ENCODE data around the gene ASIC3.
A peak's percentile ranks its signal among the peaks of the same experiment; 100 is the strongest.
"Not testable (repeated sequence)": the region's sequence is repeated elsewhere in the genome, so short reads cannot be mapped to it uniquely, and the experiment has no call there.

The ASIC3 gene

DNA sequence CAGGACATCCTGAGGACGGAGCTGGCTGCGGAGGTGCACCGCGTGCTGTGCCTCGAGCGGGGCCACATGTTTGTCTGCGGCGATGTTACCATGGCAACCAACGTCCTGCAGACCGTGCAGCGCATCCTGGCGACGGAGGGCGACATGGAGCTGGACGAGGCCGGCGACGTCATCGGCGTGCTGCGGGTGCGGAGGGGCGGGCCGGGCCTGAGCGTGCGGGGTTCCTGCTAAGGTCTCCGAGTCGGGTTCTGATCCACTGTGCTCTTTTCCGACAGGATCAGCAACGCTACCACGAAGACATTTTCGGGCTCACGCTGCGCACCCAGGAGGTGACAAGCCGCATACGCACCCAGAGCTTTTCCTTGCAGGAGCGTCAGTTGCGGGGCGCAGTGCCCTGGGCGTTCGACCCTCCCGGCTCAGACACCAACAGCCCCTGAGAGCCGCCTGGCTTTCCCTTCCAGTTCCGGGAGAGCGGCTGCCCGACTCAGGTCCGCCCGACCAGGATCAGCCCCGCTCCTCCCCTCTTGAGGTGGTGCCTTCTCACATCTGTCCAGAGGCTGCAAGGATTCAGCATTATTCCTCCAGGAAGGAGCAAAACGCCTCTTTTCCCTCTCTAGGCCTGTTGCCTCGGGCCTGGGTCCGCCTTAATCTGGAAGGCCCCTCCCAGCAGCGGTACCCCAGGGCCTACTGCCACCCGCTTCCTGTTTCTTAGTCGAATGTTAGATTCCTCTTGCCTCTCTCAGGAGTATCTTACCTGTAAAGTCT lies 34.4 kb upstream of the ASIC3 start:
- no peak for DNase-seq (ENCODE audit: low read depth, low spot score)

DNA sequence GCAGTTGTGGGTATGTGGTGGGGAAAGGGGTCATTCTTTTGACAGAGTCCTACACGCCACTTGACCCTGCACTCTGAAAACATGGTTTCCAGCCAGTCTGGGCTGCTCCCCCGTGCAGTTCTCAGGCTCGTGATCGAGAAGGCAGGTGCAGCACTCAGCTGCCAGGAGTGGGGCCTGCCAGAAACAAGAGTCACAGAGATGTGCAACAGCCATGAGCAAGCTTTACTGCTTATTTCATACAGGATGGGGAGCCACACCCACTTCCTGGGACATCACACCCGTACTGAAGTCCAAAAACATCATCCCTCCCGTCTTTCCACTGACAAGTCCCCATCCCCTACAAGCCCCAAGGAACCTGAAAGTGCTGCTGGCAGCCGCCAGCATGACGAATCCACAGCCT lies 33.4 kb upstream of the ASIC3 start:
- no peak for DNase-seq (ENCODE audit: low read depth, low spot score)

- no peak for DNase-seq (ENCODE audit: low read depth, low spot score)
These were observed 32.4 kb upstream of the ASIC3 start for GRCh38 chr7:151015967-151016366.

GRCh38 chr7:151016505-151016904 lies 31.8 kb upstream of the ASIC3 start:
- DNase-seq (ENCODE audit: low read depth, low spot score), result no peak

GRCh38 chr7:151016942-151017341 lies 31.4 kb upstream of the ASIC3 start:
- DNase-seq (ENCODE audit: low read depth, low spot score), result no peak

DNA sequence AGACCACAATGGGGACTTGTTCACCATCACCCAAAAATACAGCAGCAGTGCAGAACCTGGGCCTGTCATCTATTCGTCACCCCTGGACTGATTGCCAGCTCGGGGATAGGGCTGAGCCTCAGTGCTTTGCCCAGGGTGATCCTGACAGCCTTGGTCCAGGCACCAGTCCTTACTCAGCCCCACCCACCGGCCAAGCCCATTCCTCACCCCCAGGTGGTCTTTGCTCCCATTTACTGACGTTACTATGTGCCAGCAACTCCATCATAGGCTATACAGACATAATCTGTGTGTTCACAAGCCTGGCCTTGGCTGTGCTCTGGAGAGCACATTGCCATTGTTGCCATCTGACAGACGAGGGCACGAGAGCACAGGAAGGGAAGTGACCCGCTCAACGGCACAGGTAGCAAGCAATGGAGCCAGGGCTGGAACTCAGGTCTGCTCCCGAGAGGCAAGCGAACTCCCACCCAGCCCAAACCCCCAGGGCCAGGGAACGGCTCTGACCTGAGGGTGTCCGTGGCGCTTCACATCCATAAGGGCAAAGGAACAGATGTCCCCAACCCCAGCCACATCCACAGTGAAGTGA lies 30.9 kb upstream of the ASIC3 start:
- DNase-seq (ENCODE audit: low read depth, low spot score), result no peak

GRCh38 chr7:151017953-151018420 lies 30.3 kb upstream of the ASIC3 start:
- DNase-seq (ENCODE audit: low read depth, low spot score), result no peak

DNA sequence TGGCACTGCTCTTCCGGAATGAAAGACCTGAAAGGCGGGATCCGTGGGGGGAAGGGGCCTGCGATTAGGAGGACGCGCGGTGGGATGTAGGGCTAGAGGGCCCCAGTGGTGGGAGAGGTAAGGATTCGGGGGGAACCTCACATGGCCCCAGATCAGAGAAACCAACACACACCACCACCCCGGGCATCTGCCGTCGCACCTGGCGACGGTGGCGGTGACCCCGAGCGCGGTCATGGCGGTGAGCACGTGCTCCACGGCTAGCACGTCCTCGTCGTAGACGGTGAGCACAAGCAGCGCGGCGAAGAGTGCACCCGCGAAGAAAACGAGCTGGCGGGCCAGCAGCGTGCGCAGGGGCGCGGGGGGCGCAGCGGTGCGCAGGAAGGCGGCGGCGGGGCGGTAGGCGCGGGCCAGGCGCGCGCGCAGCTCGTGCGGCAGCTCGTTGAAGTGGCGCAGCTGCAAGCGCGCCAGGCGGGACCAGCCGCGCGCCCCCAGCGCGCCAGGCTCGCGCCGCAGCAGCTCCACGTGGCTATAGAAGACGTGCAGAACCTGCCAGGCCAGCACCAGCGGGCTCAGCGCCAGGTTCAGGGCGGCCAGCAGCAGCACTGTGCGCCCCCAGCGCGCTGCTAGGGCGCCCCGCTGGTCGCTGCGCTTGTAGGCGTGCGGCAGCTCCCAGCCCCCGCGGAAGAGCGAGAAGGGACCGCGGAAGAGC lies 29.8 kb upstream of the ASIC3 start:
- no peak for DNase-seq (ENCODE audit: low read depth, low spot score)

- no peak for DNase-seq (ENCODE audit: low read depth, low spot score)
These were observed 29.2 kb upstream of the ASIC3 start for GRCh38 chr7:151019130-151019447.

DNA sequence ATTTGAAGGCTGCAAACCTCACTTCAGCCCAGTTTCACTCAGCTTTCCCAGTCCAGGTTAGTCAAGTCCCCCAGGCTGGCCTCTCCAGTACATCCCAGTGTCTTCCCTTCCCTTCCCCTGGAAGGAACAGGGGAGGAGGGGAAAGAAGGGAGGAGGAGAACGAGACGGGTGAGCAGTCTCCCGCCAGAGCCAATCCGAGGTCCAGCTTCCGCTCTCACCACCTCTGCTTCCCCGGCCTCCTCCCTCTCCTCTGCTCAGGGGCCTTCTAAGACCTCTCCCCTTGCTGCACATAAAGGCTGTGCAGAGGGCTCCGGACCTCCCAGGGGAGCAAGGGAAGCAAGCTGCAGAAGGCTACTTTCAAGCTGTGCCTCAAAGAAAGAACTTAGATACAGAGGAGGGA lies 28.1 kb upstream of the ASIC3 start:
- DNase-seq (ENCODE audit: low read depth, low spot score), result no peak

DNA sequence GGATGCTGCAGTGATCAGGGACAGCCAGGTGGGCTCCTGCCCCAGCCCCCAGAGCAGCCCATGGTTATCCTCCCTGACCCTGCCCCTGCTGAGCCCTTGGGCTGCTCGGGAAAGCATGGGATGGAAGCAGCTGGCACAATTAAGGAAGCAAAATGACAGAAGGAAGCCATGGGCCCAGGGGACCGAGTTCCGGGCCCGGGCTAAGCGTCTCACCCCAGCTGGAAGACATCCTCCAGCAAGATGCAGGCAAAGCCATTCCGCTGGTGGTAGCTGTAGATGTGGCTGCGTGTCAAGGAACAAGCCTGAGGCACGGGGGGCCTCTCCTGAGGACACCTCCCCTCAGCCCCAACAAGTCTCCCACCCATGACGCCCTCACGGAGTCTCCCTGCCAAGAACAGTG lies 25.1 kb upstream of the ASIC3 start:
- no peak for DNase-seq (ENCODE audit: low read depth, low spot score)

- DNase-seq (ENCODE audit: low read depth, low spot score), result no peak
These were observed 23.8 kb upstream of the ASIC3 start, which contains the start of gene ATG9B for GRCh38 chr7:151024435-151025056. TSS of gene ATG9B (minus strand) at chr7:151024494. CDS start at chr7:151024423, 71 bp downstream.

DNA sequence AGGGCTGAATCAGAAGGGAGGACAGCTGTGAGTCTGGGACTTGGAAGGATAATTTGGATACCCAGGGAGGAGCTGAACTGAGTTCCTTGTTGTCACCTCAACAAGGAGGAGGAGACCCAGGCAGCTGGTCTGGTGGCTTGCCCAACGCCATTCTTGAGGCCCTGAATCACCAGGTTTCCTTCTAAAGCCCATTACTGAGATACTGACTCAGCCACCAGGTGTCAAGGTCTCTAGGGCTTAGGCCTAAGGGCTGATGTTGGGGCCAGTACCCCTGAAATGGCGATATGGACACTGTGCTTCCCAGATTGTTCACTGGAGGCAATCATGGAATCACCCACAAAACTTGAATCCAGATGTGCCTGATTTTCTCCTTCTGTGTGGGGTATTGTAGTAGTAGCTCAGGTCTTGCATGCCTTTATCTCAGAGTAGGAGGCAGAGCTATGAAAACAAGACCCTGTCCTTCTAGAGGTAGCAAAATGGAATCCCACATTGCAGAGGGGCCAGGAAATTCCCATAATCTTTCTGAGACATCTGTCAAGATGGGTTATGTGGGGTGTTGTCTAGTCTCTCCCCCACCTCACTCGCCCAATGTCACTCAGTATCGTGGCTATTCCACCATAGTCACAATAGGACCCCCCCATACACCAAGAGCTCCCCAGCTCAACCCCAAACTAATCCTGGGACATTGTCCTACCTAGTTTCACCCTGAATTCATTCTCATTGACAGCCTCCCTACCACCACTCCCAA lies 22.2 kb upstream of the ASIC3 start:
- no peak for DNase-seq (ENCODE audit: low read depth, low spot score)

DNA sequence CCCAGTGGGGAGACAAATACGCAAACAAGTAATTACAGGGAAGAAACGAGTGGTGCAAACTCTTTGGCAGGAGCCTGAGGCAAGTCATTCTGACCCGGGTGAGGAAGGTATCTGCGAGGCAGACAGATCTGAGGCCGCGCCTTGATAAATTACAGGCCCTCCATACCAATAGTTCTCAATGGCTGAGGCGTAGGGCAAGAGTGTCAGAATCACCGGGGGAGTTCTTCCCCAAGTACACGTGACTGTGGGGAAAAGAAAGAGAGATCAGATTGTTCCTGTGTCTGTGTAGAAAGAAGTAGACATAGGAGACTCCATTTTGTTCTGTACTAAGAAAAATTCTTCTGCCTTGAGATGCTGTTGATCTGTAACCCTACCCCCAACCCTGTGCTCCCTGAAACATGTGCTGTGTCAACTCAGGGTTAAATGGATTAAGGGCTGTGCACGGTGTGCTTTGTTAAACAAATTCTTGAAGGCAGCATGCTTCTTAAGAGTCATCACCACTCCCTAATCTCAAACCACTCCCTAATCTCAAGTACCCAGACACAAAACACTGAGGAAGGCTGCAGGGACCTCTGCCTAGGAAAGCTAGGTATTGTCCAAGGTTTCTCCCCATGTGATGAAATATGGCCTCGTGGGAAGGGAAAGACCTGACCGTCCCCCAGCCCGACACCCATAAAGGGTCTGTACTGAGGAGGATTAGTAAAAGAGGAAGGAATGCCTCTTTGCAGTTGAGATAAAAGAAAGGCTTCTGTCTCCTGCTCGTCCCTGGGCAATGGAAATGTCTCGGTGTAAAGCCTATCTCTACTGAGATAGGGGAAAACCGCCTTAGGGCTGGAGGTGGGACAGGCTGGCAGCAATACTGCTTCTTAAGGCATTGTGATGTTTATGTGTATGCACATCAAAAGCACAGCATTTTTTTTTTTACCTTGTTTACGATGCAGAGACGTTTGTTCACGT lies 21.3 kb upstream of the ASIC3 start:
- not testable (repeated sequence) for DNase-seq (ENCODE audit: low read depth, low spot score)

- DNase-seq (ENCODE audit: low read depth, low spot score), result not testable (repeated sequence)
These were observed 20.6 kb upstream of the ASIC3 start for GRCh38 chr7:151027728-151028130.

- peak; percentile 98 for DNase-seq (ENCODE audit: low read depth, low spot score)
These were observed 20.0 kb upstream of the ASIC3 start, which contains the start of gene ABCB8 for GRCh38 chr7:151028131-151028947. TSS of gene ABCB8 (plus strand) at chr7:151028450. CDS start at chr7:151028516, 66 bp downstream.

DNA sequence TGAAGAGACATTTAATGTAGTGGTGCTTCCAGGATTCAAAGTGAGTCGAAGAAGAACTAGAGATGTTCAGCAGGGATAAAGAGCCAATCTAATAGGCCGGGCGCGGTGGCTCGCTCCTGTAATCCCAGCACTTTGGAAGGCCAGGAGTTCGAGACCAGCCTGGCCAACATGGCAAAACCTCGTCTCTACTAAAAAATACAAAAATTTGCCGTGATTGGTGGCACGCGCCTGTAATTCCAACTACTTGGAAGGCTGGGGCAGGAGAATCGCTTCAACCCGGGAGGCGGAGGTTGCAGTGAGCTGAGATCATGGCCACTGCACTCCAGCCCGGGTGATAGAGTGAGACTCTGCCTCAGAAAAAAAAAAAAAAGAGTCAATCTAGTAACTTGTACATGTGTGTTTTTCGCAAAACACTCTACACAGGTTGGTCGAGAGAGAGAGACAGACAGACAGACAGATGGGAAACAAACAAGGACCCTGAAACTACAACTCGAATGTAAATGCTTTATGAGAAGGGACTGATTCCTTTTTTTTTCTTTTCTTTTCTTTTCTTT lies 19.3 kb upstream of the ASIC3 start:
- no peak for DNase-seq (ENCODE audit: low read depth, low spot score)

DNA sequence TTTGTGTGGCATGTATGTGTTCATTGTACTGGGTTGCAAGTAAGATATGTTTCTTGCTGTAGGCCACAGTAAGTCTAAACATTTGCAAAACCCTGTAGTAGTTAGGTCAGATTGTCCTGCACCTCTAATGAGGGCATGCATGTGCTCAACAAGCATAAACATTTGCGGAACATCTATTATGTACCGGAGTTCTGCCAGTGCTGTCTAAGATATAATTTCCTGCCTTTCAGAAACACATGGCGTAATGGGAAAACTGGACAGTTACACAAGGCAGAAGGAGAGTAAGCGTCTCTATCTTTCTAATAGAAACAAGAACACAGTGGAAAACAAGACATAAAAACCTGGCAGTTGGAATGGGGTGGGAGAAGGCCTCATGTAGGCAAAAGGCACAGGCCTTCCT lies 17.3 kb upstream of the ASIC3 start:
- no peak for DNase-seq (ENCODE audit: low read depth, low spot score)

All from brain pericyte (primary cell).